ENCODE data around the gene ZIC1. TPM values are rescaled to one million over a fixed set of nuclear protein-coding genes. Genes with fewer than 3 reads are reported as not detected.

The ZIC1 gene
- total RNA-seq, 2 experiments from 2014 or later: not detected

DNA sequence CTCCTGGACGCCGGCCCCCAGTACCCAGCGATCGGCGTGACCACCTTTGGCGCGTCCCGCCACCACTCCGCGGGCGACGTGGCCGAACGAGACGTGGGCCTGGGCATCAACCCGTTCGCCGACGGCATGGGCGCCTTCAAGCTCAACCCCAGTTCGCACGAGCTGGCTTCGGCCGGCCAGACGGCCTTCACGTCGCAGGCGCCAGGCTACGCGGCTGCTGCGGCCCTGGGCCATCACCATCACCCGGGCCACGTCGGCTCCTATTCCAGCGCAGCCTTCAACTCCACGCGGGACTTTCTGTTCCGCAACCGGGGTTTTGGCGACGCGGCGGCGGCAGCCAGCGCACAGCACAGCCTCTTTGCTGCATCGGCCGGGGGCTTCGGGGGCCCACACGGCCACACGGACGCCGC, 956 bp downstream of the ZIC1 start:
- ATAC-seq: no peak
- CTCF ChIA-PET: no interaction called here

DNA sequence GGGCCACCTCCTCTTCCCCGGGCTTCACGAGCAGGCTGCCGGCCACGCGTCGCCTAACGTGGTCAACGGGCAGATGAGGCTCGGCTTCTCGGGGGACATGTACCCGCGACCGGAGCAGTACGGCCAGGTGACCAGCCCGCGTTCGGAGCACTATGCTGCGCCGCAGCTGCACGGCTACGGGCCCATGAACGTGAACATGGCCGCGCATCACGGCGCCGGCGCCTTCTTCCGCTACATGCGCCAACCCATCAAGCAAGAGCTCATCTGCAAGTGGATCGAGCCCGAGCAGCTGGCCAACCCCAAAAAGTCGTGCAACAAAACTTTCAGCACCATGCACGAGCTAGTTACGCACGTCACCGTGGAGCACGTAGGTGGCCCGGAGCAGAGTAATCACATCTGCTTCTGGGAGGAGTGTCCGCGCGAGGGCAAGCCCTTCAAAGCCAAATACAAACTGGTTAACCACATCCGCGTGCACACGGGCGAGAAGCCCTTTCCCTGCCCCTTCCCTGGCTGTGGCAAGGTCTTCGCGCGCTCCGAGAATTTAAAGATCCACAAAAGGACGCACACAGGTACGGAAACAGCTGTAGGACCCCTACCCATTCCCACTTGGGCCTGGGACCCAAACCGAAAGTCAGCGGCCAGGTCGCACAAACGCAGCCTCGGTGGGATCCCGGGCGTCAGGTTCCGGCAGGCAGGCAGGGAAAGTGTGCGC, 1.5 kb downstream of the ZIC1 start:
- Mint-ChIP-seq H3K27ac (no peak overlapping the region), H3K4me3 (peak overlapping the region; percentile 26), H3K27me3 (peaks cover 79% of the 10 kb centered on the region), H3K36me3 (ENCODE audit: low read depth) (peaks cover 27% of the 10 kb centered on the region), H3K9me3 (peaks cover 9% of the 10 kb centered on the region), H3K4me1 (ENCODE audit: low read depth) (peaks cover 38% of the 10 kb centered on the region)
- TF ChIP-seq, protein P1, sequence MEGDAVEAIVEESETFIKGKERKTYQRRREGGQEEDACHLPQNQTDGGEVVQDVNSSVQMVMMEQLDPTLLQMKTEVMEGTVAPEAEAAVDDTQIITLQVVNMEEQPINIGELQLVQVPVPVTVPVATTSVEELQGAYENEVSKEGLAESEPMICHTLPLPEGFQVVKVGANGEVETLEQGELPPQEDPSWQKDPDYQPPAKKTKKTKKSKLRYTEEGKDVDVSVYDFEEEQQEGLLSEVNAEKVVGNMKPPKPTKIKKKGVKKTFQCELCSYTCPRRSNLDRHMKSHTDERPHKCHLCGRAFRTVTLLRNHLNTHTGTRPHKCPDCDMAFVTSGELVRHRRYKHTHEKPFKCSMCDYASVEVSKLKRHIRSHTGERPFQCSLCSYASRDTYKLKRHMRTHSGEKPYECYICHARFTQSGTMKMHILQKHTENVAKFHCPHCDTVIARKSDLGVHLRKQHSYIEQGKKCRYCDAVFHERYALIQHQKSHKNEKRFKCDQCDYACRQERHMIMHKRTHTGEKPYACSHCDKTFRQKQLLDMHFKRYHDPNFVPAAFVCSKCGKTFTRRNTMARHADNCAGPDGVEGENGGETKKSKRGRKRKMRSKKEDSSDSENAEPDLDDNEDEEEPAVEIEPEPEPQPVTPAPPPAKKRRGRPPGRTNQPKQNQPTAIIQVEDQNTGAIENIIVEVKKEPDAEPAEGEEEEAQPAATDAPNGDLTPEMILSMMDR (IDR thresholded peaks at IDR 0.05): no peak
- DNase-seq (peak; percentile 27), ATAC-seq (peak; percentile 37)
- ChIA-PET POLR2A (no interaction called here), CTCF (interaction anchor here (1.2 to 2.3 kb wide), 2 partner anchors 11 to 19 kb away, joined by 3 to 5 read pairs; no protein-coding TSS in a partner anchor)
- intact Hi-C loops (cut with micrococcal nuclease): loop anchor here (10.0 kb wide), 1 partner anchor 56 kb away; no protein-coding TSS in a partner anchor

More for the DNA sequence above, 956 bp downstream of the ZIC1 start:
- Mint-ChIP-seq H3K4me3 (no peak overlapping the region), H3K4me1 (ENCODE audit: low read depth) (peaks cover 38% of the 10 kb centered on the region), H3K36me3 (ENCODE audit: low read depth) (peaks cover 27% of the 10 kb centered on the region), H3K27ac (no peak overlapping the region), H3K9me3 (peaks cover 9% of the 10 kb centered on the region), H3K27me3 (peaks cover 80% of the 10 kb centered on the region)
- TF ChIP-seq, protein P1 (IDR thresholded peaks at IDR 0.05): no peak
- POLR2A ChIA-PET: no interaction called here
- intact Hi-C loops (cut with micrococcal nuclease): loop anchor here (10.0 kb wide), 1 partner anchor 55 kb away; no protein-coding TSS in a partner anchor
- DNase-seq: no peak

DNA sequence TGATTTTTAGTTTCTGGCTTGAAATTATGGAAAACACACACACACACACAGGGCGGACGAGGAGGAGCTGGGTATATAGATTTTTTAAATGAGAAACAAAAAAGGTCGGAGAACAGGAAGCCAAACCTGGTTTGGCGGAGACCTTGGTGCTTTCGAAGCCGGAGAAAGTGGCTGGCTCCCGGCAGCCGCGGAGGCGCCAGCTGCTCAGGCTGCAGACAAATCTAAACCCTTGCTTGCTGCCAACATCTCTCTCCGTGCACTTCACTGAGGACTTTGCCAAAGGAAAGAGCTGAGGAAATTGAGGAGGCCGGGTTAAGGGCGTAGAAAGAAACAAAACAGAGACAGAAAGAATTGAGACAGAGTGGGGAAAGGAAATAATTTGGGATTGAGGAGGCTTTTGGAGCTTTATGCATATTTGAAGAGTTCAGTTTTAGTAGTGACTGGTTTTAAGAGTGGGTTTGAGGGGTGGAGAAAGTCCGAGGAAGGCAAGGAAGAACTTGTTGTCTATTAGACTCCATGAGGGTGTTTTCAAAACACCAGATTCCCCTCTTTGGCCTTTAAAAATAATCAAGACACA, 2.2 kb downstream of the ZIC1 start:
- TF ChIP-seq, protein P1 (IDR thresholded peaks at IDR 0.05): no peak
- peaks cover 27% of the 10 kb centered on the region for H3K36me3 Mint-ChIP-seq (ENCODE audit: low read depth)
- peaks cover 38% of the 10 kb centered on the region for H3K4me1 Mint-ChIP-seq (ENCODE audit: low read depth)
- intact Hi-C loops (cut with micrococcal nuclease): loop anchor here (10.0 kb wide), 1 partner anchor 57 kb away; no protein-coding TSS in a partner anchor
- H3K27me3 Mint-ChIP-seq: peaks cover 75% of the 10 kb centered on the region
- H3K4me3 Mint-ChIP-seq: peak overlapping the region; percentile 26
- ATAC-seq (no peak), DNase-seq (no peak)
- ChIA-PET CTCF (interaction anchor here (0.8 to 2.3 kb wide), 3 partner anchors 11 to 19 kb away, joined by 3 to 5 read pairs (median 3); no protein-coding TSS in a partner anchor), POLR2A (no interaction called here)
- no peak overlapping the region for H3K27ac Mint-ChIP-seq
- H3K9me3 Mint-ChIP-seq: peaks cover 9% of the 10 kb centered on the region

DNA sequence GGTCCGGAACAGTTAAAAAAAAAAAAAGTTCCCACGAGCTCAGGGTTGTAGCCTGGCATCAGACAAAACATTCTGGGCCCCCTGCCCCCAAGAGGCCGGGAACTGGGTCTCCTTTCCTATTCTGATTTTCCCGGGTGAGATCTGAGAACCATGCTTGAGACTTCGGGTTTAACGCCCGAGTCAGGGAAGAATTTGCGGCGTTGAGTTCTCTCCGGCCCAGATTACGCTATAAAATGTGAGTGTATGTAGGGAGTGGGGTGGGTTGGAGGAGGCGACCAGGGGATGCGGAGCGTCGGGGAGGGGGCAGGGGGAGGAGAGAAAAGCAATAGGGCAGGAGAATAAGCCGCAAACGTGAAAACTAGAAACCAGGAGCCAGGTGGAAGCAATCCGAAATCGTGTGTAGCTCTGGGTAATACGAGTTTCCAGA, 2.7 kb downstream of the ZIC1 start:
- intact Hi-C loops (cut with micrococcal nuclease): loop anchor here (10.0 kb wide), 1 partner anchor 57 kb away; no protein-coding TSS in a partner anchor
- TF ChIP-seq, protein P1 (IDR thresholded peaks at IDR 0.05): no peak
- Mint-ChIP-seq H3K27me3 (peaks cover 73% of the 10 kb centered on the region), H3K4me1 (ENCODE audit: low read depth) (peaks cover 38% of the 10 kb centered on the region), H3K27ac (no peak overlapping the region), H3K4me3 (peak overlapping the region; percentile 26), H3K9me3 (peaks cover 9% of the 10 kb centered on the region), H3K36me3 (ENCODE audit: low read depth) (peaks cover 24% of the 10 kb centered on the region)
- CTCF ChIA-PET: interaction anchor here (0.8 to 2.3 kb wide), 3 partner anchors 10 to 20 kb away, joined by 3 to 5 read pairs (median 3); no protein-coding TSS in a partner anchor
- DNase-seq: no peak
- POLR2A ChIA-PET: no interaction called here
- no peak for ATAC-seq
